Sigmoid colon (tissue), 3 donors: Measurements from ENCODE around the gene TLR7.

ENCODE experiments used
- POLR2A ChIP-seq, 2 donors: fragments of 450-650 bp; IDR thresholded peaks; one replicate each; pipeline ENCODE4 v1.6.1; 2016; ENCODE audit warnings: antibody characterized with exemption in 2 of 2, mild to moderate bottlenecking in 2 of 2, moderate library complexity in 2 of 2
- TF ChIP-seq, protein P1 (sequence below), 4 experiments: fragments of 450-650 bp in 3 of 4; fragments of 200-600 bp in 1 of 4; IDR thresholded peaks; one replicate each; pipeline ENCODE4 v1.5.1; 2016 to 2019; ENCODE audit warnings: antibody characterized with exemption in 4 of 4, mild to moderate bottlenecking in 3 of 4, moderate library complexity in 2 of 4

DNA sequence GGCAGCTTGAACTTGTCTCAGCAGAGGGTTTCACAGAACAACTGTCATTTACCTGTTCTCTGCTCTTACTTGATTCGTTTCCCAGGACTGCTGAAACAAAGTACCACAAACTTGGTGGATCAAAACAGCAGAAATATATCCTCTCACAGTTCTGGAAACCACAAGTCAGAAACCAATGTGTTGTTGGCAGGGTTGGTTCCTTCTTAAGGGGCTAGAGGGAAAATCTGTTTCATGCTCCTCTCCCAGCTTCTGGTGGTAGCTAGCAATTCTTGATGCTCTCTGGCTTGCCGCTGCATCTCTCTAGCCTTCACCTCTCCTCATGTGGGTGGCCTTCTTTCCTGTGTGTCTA lies 44.2 kb downstream of the TLR7 start:
- TF ChIP-seq, protein P1, sequence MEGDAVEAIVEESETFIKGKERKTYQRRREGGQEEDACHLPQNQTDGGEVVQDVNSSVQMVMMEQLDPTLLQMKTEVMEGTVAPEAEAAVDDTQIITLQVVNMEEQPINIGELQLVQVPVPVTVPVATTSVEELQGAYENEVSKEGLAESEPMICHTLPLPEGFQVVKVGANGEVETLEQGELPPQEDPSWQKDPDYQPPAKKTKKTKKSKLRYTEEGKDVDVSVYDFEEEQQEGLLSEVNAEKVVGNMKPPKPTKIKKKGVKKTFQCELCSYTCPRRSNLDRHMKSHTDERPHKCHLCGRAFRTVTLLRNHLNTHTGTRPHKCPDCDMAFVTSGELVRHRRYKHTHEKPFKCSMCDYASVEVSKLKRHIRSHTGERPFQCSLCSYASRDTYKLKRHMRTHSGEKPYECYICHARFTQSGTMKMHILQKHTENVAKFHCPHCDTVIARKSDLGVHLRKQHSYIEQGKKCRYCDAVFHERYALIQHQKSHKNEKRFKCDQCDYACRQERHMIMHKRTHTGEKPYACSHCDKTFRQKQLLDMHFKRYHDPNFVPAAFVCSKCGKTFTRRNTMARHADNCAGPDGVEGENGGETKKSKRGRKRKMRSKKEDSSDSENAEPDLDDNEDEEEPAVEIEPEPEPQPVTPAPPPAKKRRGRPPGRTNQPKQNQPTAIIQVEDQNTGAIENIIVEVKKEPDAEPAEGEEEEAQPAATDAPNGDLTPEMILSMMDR (IDR thresholded peaks at IDR 0.05), result no peak
- no peak for TF ChIP-seq POLR2A (IDR thresholded peaks at IDR 0.05)
